22Rv1 (cell line): ENCODE measurements around the gene APC2.

Experiments
- H3K27ac ChIP-seq: fragments of 450-650 bp; 2 replicates; pipeline ENCODE4 v1.5.1; 2017
- ZFX ChIP-seq: fragments of 450-650 bp; IDR thresholded peaks from 2 replicates; pipeline ENCODE4 v1.6.1; 2017; ENCODE audit warnings: antibody characterized with exemption, borderline replicate concordance
- TF ChIP-seq, protein P1 (sequence below): fragments of 450-650 bp; IDR thresholded peaks from 2 replicates; pipeline ENCODE4 v1.5.1; 2017; ENCODE audit warnings: mild to moderate bottlenecking

APC2 gene

DNA sequence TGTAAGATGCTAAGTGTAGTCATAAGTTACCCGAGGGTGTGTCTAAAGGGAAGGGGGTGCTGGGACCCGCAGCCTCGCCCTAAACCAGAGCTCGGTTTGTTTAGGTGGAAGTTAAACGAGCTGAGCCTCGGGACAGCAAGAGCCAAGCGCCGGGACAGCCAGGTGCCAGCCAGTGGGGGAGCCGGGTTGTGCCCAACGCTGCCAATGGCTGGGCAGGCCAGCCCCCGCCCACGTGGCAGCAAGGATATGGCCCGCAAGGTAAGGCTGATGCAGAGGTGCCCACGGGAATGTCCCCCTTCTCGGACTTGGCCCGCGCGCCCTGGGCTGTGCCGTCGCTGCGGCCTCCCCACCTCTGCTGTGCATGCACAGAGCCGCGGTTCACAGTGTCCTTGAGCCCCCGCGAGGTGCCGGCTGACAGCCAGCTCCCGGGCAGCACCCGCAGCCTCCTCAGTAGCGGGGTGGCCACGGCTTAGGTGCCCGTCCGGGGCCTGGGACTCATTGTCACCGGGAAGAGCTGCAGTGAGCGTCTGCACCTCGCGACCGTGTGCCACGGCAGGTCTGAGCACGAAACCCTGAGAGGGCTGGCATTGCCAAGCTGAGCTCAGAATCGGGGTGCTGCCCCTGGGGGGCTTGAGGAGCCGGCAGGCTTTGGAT lies 21.1 kb upstream of the APC2 start:
- TF ChIP-seq, protein P1, sequence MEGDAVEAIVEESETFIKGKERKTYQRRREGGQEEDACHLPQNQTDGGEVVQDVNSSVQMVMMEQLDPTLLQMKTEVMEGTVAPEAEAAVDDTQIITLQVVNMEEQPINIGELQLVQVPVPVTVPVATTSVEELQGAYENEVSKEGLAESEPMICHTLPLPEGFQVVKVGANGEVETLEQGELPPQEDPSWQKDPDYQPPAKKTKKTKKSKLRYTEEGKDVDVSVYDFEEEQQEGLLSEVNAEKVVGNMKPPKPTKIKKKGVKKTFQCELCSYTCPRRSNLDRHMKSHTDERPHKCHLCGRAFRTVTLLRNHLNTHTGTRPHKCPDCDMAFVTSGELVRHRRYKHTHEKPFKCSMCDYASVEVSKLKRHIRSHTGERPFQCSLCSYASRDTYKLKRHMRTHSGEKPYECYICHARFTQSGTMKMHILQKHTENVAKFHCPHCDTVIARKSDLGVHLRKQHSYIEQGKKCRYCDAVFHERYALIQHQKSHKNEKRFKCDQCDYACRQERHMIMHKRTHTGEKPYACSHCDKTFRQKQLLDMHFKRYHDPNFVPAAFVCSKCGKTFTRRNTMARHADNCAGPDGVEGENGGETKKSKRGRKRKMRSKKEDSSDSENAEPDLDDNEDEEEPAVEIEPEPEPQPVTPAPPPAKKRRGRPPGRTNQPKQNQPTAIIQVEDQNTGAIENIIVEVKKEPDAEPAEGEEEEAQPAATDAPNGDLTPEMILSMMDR, result no peak
- no peak for TF ChIP-seq ZFX
- H3K27ac ChIP-seq, result no peak overlapping the region

DNA sequence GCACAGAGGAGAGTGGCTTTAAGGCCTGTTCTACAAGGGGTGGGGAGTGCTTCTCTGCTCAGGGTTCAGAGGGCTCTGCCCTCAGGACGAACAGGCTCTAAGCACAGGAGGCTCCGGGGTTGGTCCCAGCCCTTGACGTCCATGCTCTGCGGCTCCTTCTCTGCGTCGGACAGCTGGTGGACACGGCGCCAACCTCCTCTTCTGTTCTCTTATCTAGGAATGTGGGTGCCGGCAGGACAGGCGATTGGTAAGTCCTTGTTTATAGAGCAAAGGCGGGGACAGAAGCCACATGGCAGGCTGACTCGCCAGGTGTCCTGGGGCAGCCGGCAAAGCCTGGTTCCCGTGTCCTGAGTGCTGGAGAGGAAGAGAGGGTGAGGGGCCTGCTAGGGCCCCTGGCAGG lies 20.2 kb upstream of the APC2 start:
- H3K27ac ChIP-seq, result no peak overlapping the region
- TF ChIP-seq, protein P1, result no peak
- no peak for TF ChIP-seq ZFX

DNA sequence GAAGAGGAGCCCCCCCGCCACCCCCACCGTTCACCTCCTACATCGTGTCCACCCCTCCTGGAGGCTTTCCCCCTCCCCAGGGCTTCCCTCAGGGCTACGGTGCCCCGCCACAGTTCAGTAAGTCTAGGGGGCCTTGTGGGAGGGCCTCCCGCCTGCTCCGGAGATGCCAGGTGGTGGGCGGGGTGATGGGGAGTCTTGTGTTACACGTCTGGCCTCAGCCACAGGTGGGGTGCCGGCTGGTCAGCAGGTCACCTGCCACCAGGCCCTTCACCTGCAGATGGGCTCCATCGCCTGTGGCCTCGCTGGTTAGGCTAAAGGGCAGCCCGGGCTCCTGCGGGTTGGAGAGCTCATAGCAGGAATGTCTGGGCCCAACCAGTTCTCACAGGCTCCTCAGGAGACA lies 19.7 kb upstream of the APC2 start:
- no peak overlapping the region for H3K27ac ChIP-seq
- TF ChIP-seq ZFX, result no peak
- TF ChIP-seq, protein P1, result no peak

- H3K27ac ChIP-seq, result no peak overlapping the region
- TF ChIP-seq, protein P1, result no peak
- no peak for TF ChIP-seq ZFX
Measured at GRCh38 chr19:1431759-1432506, 18.0 kb upstream of the APC2 start.

DNA sequence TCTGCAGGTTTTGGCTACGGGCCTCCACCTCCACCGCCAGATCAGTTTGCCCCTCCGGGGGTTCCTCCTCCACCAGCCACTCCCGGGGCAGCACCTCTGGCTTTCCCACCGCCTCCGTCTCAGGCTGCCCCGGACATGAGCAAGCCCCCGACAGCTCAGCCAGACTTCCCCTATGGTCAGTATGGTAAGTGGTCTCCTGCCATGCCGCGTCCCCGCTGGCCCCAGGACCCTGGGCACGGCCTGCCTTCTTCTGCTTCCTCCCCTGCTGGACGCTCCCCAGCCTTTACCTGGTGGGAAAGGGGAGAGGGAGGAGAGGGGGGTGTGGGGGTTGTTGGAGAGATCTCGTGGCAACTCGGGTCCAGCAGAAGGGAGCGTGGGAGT lies 17.4 kb upstream of the APC2 start:
- no peak overlapping the region for H3K27ac ChIP-seq
- TF ChIP-seq, protein P1, result no peak
- no peak for TF ChIP-seq ZFX

DNA sequence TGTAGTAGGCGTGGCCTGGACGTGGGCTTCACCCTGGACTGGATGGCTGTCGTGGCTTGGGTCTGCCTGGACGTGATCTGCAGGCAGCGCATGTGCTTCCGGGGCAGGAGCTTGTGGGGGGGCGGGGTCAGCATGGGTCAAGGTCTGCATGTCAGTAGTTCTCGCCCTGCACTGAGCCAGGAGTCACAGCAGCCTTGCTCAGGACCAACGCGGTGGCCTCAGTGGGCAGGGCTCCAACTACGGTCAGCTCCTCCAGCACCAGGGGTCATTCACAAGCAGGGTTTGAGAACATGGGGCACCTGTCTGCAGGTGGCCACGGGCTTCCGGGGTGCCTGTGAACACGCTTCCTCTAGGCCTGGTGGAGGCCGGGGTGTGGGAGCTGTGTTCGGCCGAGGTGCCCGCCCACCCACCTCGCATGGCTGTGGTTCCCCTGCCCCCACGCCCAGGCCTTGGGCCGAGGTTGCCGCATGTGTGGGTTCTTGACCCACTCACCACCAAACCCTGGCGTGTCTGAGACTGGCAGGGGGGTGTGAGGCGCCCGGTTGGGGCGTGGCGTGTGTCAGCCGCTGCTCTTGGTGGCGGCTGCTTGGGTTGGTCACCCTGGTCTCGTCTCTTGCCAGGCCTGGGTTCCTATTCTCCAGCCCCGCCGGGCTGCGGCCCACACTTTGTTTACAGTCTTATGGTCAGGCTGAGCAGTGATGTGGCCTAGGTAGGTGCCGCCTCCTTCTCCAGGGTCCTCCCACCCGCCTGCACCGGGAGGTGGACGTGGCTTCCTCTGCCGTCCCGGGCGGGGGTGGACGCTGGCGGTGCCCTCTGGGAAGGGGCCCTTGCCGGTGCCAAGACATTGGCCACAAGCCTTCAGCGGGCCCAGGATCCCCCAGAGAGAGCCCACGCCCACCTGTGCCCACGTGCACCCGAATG lies 16.5 kb upstream of the APC2 start:
- H3K27ac ChIP-seq, result no peak overlapping the region
- TF ChIP-seq, protein P1, result no peak
- no peak for TF ChIP-seq ZFX

- TF ChIP-seq ZFX, result no peak
- TF ChIP-seq, protein P1, result no peak
- no peak overlapping the region for H3K27ac ChIP-seq
Measured at GRCh38 chr19:1434040-1434366, 15.9 kb upstream of the APC2 start.
